GM15510 (cell line): ENCODE measurements around the gene TMEM150A.

Experiments
- POLR2A ChIP-seq: IDR thresholded peaks from 3 replicates; pipeline ENCODE4 v1.6.1; 2011; ENCODE audit warnings: borderline replicate concordance; ENCODE audit not compliant: insufficient read length; ENCODE audit errors: extremely low read depth

Gene TMEM150A

GRCh38 chr2:85600235-85600575 lies 2.3 kb downstream of the TMEM150A start:
- TF ChIP-seq POLR2A = no peak

GRCh38 chr2:85599468-85600234 lies 2.8 kb downstream of the TMEM150A start:
- no peak for TF ChIP-seq POLR2A

- no peak for TF ChIP-seq POLR2A
Observed at GRCh38 chr2:85598594-85599340, 3.7 kb downstream of the TMEM150A start.

- no peak for TF ChIP-seq POLR2A
Observed at GRCh38 chr2:85597241-85597640, 5.3 kb downstream of the TMEM150A start.

GRCh38 chr2:85596486-85597143 lies 5.9 kb downstream of the TMEM150A start:
- TF ChIP-seq POLR2A = no peak

- TF ChIP-seq POLR2A = no peak
Observed at GRCh38 chr2:85596026-85596333, 6.5 kb downstream of the TMEM150A start.

- peak; percentile 96 for TF ChIP-seq POLR2A
Observed at GRCh38 chr2:85595301-85596025, 7.0 kb downstream of the TMEM150A start, which contains the start of gene RNF181. TSS of gene RNF181 (plus strand) at chr2:85595745. CDS start at chr2:85595764, 19 bp downstream.

GRCh38 chr2:85594715-85595300 lies 7.7 kb downstream of the TMEM150A start:
- TF ChIP-seq POLR2A = no peak

- TF ChIP-seq POLR2A = peak; percentile 19
Observed at GRCh38 chr2:85593023-85593422, 9.5 kb downstream of the TMEM150A start.

- TF ChIP-seq POLR2A = no peak
Observed at GRCh38 chr2:85591563-85591962, 10.9 kb downstream of the TMEM150A start.

- no peak for TF ChIP-seq POLR2A
Observed at GRCh38 chr2:85590950-85591349, 11.5 kb downstream of the TMEM150A start.

- TF ChIP-seq POLR2A = no peak
Observed at GRCh38 chr2:85589982-85590791, 12.3 kb downstream of the TMEM150A start.

- no peak for TF ChIP-seq POLR2A
Observed at GRCh38 chr2:85589181-85589580, 13.3 kb downstream of the TMEM150A start.

- TF ChIP-seq POLR2A = no peak
Observed at GRCh38 chr2:85588645-85589044, 13.9 kb downstream of the TMEM150A start.
